UCSD-AML1 (cell line): ENCODE measurements around the gene SPP1.
"Not testable (repeated sequence)": the region's sequence is repeated elsewhere in the genome, so short reads cannot be mapped to it uniquely, and the experiment has no call there.

Experiments used
- DNase-seq: peaks from one replicate; lab custom pipeline; 2025; ENCODE audit not compliant: unreplicated experiment; lab: John Stamatoyannopoulos, UW

Gene SPP1

DNA sequence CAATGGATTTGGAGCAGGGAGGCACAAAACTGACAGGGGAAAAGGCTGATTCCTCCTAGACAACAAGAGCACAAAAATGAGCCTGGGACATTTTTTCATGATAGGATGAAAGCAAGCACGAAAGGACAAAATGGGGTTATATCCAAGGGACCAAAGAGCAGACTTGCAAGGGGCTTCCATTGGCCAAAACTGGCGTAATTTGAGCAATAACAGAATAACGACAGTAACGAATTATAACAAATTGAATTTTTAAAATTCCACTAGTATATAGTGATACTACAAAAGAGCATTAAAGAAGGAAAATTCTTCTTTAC lies 10.3 kb downstream of the SPP1 start:
- DNase-seq = no peak

DNA sequence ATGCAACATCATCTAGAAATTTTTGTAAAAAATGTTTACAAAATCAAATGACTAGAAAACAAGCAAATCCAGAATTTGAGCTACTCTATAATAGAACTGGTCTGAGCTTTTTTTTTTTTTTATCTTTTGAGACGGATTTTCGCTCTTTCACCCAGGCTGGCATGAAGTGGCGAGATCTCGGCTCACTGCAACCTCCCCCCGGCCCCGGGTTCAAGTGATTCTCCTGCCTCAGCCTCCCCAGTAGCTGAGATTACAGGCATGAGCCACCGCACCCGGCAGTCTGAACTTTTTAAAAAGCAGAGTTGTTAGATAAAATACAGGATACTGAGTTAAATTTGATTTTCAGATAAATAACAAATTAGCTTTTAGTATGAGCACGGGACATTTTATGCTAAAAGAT lies 11.0 kb downstream of the SPP1 start:
- DNase-seq = no peak

DNA sequence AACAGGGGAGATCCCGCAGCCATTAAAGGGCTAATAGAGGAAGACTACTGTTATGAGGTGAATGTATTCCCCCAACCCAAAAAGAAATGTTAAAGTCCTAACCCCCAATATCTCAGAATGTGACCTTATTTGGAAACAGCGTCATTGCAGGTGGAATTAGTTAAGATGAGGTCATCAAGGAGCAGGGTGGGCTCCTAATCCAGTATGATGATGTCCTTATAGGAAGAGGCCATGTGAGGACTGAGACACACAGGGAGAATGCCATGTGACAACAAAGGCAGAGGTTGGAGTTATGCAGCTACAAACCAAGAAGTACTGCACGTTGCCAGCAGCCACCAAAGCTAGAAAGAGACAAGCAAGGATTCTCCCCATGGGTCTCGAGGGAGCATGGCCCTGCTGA lies 14.3 kb downstream of the SPP1 start:
- no peak for DNase-seq

DNA sequence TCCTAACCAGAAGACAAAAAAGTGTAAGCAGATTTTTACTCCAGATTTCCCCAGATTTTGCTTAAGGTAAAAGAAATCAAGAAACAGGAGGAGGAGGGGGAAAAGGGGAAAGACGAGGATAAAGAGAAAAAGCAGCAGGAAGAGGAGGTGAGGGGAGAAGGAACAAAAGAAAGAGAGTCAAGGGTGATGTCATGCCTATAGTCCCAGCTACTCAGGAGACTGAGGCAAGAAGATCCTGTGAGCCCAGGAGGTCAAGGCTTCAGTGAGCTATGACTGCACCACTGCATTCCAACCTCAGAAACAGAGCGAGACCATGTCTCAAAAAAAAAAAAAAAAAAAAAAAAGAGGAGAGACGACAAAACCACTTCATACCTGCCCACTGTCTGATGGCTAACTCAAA lies 19.9 kb downstream of the SPP1 start:
- no peak for DNase-seq

DNA sequence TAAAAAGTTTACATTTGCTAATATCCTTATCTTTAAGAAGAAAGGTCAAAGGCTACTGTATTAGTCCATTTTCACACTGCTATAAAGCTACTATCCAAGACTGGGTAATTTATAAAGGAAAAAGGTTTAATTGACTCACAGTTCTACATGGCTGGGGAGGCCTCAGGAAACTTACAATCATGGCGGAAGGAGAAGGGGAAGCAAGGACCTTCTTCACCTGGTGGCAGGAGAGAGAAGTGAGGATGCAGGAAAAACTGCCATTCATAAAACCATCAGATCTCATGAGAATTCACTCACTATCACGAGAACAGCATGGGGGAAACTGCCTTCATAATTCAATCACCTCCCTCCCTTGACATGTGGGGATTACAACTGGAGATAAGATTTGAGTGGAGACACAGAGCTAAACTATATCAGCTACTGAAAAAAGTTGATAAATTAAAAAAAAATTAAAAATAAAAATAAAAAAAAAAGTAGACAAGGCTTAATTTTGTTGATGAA lies 23.7 kb downstream of the SPP1 start:
- not testable (repeated sequence) for DNase-seq

DNA sequence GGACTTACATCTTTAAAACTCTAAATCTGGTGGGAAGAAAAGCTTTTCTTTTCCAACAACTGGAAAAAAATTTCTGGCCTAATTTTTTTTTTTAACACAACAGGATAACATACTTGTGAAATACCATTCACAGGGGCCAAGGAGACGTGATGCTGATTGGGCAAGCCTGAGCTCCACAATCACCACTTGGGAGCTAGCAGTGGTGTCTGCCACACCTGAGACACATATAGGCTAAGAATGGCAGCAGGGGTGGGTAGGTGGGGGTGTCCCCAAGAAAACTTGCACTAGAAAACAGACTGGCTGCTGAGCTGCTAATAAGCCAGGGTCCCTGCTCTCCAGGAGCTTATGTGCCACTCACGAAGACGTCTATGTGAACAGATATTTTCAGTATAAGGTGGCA lies 26.4 kb downstream of the SPP1 start:
- DNase-seq = no peak

DNA sequence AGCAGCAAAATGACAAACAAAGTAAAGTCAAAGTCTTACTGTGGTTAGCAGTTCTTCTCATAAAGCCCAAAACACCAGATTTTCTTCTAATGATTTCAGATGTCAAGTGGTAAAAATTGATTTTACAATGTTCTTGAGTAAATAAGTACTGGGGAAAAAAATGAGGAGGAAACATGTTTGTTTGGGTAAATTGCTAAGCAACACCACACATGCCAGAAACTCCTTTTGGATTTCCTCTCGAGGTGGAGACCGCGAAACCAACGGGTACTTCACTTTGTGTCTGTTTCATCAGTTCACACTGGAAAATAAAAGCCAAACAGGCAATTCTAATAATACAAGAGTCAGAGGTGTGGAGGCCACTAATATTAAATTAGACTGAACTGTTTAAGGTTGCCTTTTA lies 27.3 kb downstream of the SPP1 start:
- DNase-seq = no peak

DNA sequence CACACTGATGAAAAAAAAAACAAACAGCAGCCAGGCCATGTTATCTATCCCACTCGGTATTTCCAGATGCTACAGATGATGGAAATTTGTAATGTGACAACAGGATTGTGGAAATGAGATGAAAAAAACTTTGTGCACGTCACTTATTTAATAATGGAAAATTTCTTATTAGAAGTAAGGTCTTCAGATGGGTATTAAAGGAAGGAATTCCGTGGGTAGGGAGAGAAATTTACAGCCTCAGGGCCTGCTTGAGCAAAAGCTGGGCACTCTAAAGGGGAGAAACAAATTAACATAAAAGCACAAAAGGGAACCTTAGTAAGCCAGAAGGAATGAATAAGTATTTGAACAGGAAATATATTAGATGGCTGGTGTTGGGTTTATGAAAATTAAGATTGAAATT lies 27.7 kb downstream of the SPP1 start:
- no peak for DNase-seq

DNA sequence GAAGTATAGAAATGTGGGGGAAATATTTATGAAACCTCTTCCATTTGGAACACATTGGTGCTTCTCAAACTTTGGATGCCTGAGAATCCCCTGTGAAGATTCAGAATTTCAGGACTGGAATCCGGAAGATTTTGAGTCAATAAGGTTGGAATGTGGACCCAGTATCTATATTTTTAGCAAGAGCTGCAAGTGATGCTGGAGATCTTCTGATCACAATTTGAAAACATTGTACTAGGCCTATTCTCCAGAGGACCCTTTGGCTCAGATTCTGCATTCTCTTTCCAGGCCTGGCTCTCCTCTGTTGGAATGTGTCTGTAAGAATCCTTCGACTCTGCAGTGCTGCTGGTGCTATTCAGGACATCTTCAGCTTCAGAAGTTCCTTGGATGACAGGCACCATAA lies 29.6 kb downstream of the SPP1 start:
- DNase-seq = no peak

DNA sequence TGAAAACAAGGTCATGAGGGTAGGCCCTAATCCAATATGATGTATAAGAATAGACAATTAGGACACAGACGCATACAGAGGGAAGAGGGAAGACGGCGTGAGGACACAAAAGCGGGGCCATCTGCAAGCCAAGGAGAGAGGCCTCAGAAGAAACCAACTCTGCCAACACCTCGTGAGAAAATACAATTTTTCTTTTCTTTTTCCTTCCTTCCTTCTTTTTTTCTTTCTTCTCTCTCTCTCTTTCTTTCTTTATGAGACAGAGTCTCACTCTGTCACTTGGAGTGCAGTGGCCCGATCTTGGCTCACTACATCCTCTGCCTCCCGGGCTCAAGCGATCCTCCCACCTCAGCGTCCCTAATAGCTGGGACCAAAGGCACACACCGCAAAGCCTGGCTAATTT lies 30.4 kb downstream of the SPP1 start:
- no peak for DNase-seq

DNA sequence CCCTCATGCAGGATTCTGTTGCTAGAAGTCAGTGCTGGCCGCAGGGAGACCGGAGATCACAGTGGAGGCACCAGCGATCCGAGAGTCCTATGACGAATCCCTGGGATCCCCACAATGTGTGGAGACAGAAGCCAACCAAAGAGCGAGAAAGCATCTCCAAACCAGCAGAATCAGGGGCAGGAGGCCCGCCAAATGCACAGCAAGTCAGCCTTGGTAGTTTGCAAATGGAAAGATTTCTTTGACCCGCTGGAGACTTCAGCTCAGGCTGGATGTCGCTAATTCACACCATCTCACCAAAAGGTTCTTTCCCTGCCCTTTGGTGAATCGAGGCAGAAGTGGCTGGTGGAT lies 31.4 kb downstream of the SPP1 start:
- no peak for DNase-seq

DNA sequence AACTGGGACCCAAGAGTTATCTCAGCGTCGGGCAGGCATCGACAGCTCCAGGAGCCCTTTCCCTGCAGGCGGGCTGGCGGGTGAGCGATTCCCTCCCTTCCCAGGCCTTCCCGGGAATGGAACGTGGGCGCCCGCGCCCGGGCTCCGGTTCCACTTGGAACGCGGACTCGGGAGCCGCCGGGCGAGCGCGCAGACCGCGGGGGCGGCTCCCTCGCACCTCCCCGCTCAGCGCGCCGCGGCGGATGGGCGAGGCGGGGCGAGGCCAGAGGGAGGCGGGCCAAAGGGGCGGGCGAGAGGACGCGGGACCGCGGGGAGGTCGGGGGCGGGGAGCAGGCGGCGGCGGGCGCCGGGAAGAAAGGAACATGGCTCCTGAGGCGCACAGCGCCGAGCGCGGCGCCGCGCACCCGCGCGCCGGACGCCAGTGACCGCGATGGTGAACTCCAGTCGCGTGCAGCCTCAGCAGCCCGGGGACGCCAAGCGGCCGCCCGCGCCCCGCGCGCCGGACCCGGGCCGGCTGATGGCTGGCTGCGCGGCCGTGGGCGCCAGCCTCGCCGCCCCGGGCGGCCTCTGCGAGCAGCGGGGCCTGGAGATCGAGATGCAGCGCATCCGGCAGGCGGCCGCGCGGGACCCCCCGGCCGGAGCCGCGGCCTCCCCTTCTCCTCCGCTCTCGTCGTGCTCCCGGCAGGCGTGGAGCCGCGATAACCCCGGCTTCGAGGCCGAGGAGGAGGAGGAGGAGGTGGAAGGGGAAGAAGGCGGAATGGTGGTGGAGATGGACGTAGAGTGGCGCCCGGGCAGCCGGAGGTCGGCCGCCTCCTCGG lies 32.0 kb downstream of the SPP1 start, which contains the start of gene PKD2:
Gene PKD2 (plus strand): TSS at position 332 of the 818 bp plus-strand sequence. CDS start 99 bp downstream, at position 431.
- DNase-seq = peak; percentile 85

DNA sequence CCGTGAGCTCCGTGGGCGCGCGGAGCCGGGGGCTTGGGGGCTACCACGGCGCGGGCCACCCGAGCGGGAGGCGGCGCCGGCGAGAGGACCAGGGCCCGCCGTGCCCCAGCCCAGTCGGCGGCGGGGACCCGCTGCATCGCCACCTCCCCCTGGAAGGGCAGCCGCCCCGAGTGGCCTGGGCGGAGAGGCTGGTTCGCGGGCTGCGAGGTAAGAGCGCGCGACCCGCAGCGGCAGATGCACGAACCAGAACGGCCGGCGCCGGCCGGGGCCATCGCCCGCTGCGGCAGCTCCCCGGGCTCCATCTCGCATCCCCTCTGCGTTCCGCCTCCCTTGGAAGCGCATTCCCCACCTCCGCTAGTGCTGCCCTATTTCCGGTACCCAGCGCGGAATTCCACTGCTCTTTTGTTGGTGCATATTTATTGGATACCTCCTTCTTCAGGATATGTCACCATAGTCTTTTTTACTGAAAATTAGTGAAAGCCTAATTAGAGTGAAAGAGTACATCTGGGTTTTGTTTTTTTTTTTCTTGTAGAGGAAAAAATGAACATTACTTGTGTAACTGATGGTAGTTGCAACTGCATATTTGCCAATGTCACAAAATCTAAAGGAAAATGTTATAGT lies 32.7 kb downstream of the SPP1 start:
- peak; percentile 49 for DNase-seq

DNA sequence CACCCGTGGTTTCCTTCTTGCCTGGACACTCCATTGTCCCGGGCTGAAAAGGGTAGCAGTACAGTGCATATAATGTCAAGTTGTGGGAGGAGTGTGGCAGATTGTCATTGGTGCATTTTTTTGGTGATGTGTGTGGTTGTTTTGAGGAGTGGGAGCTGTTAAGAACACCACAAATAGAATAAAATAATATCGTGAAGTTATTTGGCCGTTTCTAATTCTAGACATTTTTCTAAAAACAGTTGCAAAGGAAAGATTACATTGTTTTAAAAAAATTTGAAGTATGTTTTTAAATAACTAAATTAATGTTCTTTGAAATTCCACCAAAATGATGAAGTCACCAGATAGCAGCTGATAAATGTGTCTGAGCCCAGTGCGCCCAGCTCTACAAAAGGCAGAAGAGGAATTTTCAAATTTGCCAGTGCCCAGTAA lies 33.2 kb downstream of the SPP1 start:
- DNase-seq = no peak

DNA sequence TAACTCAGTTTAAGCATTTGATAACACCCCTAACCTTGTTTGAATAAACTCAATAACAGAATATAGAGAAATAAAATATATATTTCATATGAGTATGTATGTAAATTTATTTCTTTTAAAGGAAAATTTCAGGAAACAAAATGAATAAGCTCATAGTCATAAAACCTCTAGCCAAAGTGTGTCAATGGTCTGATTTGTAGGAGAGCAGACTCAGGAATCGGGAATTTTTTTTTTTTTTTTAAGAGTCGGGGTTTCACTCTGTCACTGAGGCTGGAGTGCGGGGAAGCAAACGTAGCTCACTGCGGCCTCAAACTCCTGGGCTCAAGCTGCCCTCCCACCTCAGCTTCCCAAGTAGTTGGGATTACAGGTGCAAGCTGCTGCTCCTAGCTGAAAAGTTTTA lies 34.4 kb downstream of the SPP1 start:
- no peak for DNase-seq

DNA sequence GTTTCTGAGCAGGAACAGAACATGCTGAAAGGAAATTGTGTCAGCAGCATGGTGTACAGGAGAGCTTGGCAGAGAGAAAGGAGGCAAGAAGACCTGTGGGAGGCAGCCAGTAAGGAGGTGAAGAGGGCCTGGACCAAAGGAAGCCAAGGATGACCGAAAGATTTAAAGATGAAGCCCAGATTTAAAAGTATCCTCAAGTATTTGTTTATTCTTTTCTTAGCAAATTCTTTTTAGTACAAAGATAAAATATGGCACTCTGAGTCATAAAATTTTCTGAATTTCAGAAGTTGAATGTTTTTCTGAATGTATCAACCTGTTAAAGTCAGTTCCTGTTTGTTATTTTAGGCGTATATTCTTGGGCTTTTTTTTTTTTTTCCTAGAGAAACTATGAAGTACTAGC lies 35.5 kb downstream of the SPP1 start:
- DNase-seq = no peak

DNA sequence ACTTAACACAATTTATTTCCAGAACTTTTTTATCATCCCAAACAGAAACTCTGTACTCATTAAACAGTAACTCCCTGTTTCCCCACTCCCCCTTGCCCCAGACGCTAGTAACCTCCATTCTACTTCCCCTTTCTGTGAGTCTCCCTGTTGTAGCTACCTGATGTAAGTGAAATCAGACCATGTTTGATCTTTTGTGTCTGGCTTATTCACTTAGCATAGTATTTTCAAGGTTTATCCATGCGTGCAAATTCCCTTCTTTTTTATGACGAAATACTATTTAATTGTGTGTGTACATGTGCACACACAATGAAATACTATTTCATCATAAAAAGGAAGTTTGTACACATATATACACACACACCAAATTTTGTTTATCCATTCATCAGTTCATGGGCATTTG lies 37.1 kb downstream of the SPP1 start:
- DNase-seq = no peak

DNA sequence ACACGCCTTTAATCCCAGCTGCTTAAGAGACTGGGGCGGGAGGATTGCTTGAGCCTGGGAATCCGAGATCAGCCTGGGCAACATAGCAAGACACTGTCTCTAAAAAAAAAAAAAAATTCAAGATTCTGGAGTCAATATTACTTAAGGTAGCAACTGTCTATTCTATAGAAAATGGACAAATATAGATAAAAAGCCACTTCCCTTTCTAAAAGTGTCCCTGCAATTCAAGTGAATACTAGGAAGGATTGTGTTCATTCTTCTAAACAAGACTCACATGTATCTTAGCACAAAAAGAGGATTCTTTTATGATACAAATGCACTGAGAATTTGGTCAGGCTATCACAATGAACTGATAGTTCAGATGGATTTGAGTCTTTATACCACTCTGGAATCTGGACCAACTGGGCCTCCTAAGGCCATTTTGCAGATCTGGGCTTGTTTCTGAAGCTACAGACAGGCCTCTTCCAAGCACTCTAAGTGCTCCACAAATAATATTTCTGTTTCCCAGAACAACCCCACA lies 38.9 kb downstream of the SPP1 start:
- DNase-seq = no peak

DNA sequence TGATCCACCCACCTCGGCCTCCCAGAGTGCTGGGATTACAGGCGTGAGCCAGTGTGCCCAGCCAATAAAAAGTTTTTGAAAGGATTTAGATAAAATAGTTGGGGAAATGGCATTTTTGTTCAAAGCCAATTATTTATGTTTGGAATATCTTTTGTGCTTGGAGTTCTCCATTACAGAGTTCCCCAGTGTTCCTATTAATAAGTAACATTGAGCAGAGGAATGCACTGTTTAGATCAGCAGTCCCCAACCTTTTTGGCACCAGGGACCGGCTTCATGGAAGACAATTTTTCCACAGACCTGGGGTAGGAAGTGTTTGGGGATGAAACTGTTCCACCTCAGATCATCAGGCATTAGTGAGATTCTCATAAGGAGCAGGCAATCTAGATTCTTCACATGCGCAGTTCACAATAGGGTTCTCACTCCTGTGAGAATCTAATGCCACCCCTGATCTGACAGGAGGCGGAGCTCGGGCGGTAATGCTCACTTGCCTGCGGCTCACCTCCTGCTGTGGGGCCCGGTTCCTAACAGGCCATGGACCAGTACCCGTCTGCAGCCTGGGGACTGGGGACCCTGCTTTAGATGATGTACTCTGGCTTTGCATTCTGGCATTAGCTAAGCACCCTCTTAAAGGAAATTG lies 40.3 kb downstream of the SPP1 start:
- no peak for DNase-seq

DNA sequence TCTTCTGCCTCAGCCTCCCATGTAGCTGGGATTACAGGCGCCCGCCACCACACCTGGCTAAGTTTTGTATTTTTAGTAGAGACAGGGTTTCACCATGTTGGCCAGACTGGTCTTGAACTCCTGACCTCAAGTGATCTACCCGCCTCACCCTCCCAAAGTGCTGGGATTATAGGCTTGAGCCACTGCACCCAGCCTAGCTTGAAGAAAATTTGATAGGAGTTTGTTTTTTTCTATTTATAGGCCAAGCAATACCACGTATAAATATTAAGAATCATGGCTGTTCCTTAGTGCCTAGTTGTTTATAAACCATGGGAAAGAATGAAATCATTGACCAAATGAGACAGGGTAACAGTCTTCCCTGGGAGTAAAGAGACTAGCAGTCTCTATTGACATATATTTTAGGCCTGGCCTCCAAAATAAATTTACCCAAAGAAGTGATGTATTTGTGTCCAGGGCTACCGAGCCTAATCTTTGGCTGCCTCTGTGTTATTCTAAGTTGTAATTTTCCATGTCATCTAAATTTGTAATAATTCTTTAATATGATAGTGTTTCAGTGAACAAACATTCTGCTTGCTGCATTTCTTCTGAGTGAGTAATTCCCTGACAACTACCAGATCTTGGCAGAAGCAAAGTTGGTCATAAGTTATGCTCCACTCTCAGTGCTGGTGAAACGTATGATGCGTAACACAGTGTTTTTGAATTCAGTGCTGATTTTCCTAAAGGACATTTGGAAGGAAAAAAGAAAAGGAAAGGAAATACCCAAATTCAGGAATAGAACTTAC lies 42.2 kb downstream of the SPP1 start:
- no peak for DNase-seq

DNA sequence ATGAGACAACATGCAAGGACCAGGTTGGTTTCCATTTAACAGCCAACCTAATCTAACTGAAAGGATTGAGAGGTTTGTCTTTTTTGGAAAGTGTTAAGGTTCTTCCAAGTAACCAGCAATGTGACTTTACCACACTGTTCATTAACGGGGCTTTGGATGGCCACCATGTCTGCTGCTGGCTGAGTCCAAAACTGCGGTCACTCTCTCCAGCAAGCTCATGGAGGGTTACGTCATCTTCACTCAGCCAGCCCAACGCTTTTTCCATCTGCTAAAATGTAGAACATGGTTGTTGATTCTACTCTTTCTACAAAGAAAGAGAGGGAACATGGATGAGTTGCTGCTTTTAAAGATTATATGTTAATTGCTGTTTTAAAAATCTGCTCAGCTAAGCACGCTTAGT lies 43.0 kb downstream of the SPP1 start:
- DNase-seq = no peak
